Vagina (tissue), 2 donors: Measurements from ENCODE around the gene PPIL6.

Source experiments
- CTCF ChIP-seq, 3 experiments: fragments of 450-650 bp in 2 of 3; fragments of 200-600 bp in 1 of 3; sonication (generic) in 1 of 3; IDR thresholded peaks; one replicate each; pipeline ENCODE4 v1.5.1; 2017 to 2019; ENCODE audit warnings: antibody characterized with exemption in 3 of 3, mild to moderate bottlenecking in 2 of 3, moderate library complexity in 2 of 3
- POLR2A ChIP-seq, 2 donors: fragments of 450-650 bp; IDR thresholded peaks; one replicate each; pipeline ENCODE4 v1.6.1; 2017; ENCODE audit warnings: antibody characterized with exemption in 2 of 2, mild to moderate bottlenecking in 2 of 2, moderate library complexity in 2 of 2

- no peak for TF ChIP-seq CTCF (IDR thresholded peaks at IDR 0.05)
- no peak for TF ChIP-seq POLR2A (IDR thresholded peaks at IDR 0.05)
Observed at GRCh38 chr6:109417646-109418045, 22.8 kb downstream of the PPIL6 start.
